ENCODE measurements around the gene AP5Z1.
A peak's percentile ranks its signal among the peaks of the same experiment; 100 is the strongest.

AP5Z1 gene

GRCh38 chr7:4739528-4739992 is 35.9 kb upstream of the AP5Z1 start:
- H3K27ac ChIP-seq (ENCODE audit: low read length) = peak overlapping the region; percentile 56; the same call in 1 of the 2 replicates
- peaks cover 58% of the 10 kb centered on the region for H4K20me1 ChIP-seq (ENCODE audit: insufficient read depth, low read length)
- ATAC-seq (ENCODE audit: insufficient read depth, low read depth) (peak; percentile 29; the same call in 1 of the 3 replicates), DNase-seq (peak; percentile 48)
- H3K4me3 ChIP-seq (ENCODE audit: low read depth in 1 of 2, low read length in 2 of 2) = no peak overlapping the region
- TF ChIP-seq EZH2 (IDR thresholded peaks at IDR 0.05; ENCODE audit: borderline replicate concordance, low read depth, low read length, severe bottlenecking) = no peak
- TF ChIP-seq CTCF (IDR thresholded peaks at IDR 0.05; ENCODE audit: borderline replicate concordance, extremely low read depth, low read length, poor library complexity, severe bottlenecking) = no peak
- no peaks in the 10 kb centered on the region for H3K9me3 ChIP-seq (ENCODE audit: insufficient read depth, low read length, severe bottlenecking)
- peaks cover 42% of the 10 kb centered on the region for H3K4me1 ChIP-seq (ENCODE audit: insufficient read depth, low read length)
- peaks cover 73% of the 10 kb centered on the region for H3K79me2 ChIP-seq (ENCODE audit: insufficient read depth, low read length)
- no peak overlapping the region for H3K4me2 ChIP-seq (ENCODE audit: insufficient read depth, low read length)
- peaks cover 57% of the 10 kb centered on the region for H3K36me3 ChIP-seq (ENCODE audit: insufficient read depth, low read length)
- no peak overlapping the region for H3K9ac ChIP-seq (ENCODE audit: low read depth, low read length)
- no peak overlapping the region for H2AFZ ChIP-seq (ENCODE audit: low read depth, low read length)
- no peaks in the 10 kb centered on the region for H3K27me3 ChIP-seq (ENCODE audit: insufficient read depth, low read length, poor library complexity)

- no peak overlapping the region for H3K27ac ChIP-seq (ENCODE audit: low read length)
- no peak overlapping the region for H3K9ac ChIP-seq (ENCODE audit: low read depth, low read length)
- H4K20me1 ChIP-seq (ENCODE audit: insufficient read depth, low read length) = peaks cover 46% of the 10 kb centered on the region
- H3K4me2 ChIP-seq (ENCODE audit: insufficient read depth, low read length) = no peak overlapping the region
- DNase-seq = no peak
- H3K4me3 ChIP-seq (ENCODE audit: low read depth in 1 of 2, low read length in 2 of 2) = no peak overlapping the region
- H3K27me3 ChIP-seq (ENCODE audit: insufficient read depth, low read length, poor library complexity) = no peaks in the 10 kb centered on the region
- ATAC-seq (ENCODE audit: insufficient read depth, low read depth) = no peak
- TF ChIP-seq CTCF (IDR thresholded peaks at IDR 0.05; ENCODE audit: borderline replicate concordance, extremely low read depth, low read length, poor library complexity, severe bottlenecking) (no peak), EZH2 (IDR thresholded peaks at IDR 0.05; ENCODE audit: borderline replicate concordance, low read depth, low read length, severe bottlenecking) (no peak)
- H3K4me1 ChIP-seq (ENCODE audit: insufficient read depth, low read length) = peaks cover 50% of the 10 kb centered on the region
- no peaks in the 10 kb centered on the region for H3K9me3 ChIP-seq (ENCODE audit: insufficient read depth, low read length, severe bottlenecking)
- peaks cover 50% of the 10 kb centered on the region for H3K36me3 ChIP-seq (ENCODE audit: insufficient read depth, low read length)
- no peak overlapping the region for H2AFZ ChIP-seq (ENCODE audit: low read depth, low read length)
- peaks cover 63% of the 10 kb centered on the region for H3K79me2 ChIP-seq (ENCODE audit: insufficient read depth, low read length)
These were observed 34.6 kb upstream of the AP5Z1 start for GRCh38 chr7:4740796-4741195.

GRCh38 chr7:4742051-4742573 is 33.3 kb upstream of the AP5Z1 start:
- H3K36me3 ChIP-seq (ENCODE audit: insufficient read depth, low read length) = peaks cover 52% of the 10 kb centered on the region
- H3K9ac ChIP-seq (ENCODE audit: low read depth, low read length) = no peak overlapping the region
- no peak for ATAC-seq (ENCODE audit: insufficient read depth, low read depth)
- H2AFZ ChIP-seq (ENCODE audit: low read depth, low read length) = no peak overlapping the region
- no peaks in the 10 kb centered on the region for H3K9me3 ChIP-seq (ENCODE audit: insufficient read depth, low read length, severe bottlenecking)
- H3K27me3 ChIP-seq (ENCODE audit: insufficient read depth, low read length, poor library complexity) = no peaks in the 10 kb centered on the region
- H3K79me2 ChIP-seq (ENCODE audit: insufficient read depth, low read length) = peaks cover 64% of the 10 kb centered on the region
- no peak overlapping the region for H3K4me3 ChIP-seq (ENCODE audit: low read depth in 1 of 2, low read length in 2 of 2)
- peaks cover 63% of the 10 kb centered on the region for H3K4me1 ChIP-seq (ENCODE audit: insufficient read depth, low read length)
- no peak for DNase-seq
- no peak overlapping the region for H3K27ac ChIP-seq (ENCODE audit: low read length)
- H4K20me1 ChIP-seq (ENCODE audit: insufficient read depth, low read length) = peaks cover 40% of the 10 kb centered on the region
- H3K4me2 ChIP-seq (ENCODE audit: insufficient read depth, low read length) = no peak overlapping the region
- TF ChIP-seq CTCF (IDR thresholded peaks at IDR 0.05; ENCODE audit: borderline replicate concordance, extremely low read depth, low read length, poor library complexity, severe bottlenecking) = no peak
- no peak for TF ChIP-seq EZH2 (IDR thresholded peaks at IDR 0.05; ENCODE audit: borderline replicate concordance, low read depth, low read length, severe bottlenecking)

Measured in DND-41 (cell line).